ENCODE data around the gene ALK.
A peak's percentile ranks its signal among the peaks of the same experiment; 100 is the strongest.

ALK gene

DNA sequence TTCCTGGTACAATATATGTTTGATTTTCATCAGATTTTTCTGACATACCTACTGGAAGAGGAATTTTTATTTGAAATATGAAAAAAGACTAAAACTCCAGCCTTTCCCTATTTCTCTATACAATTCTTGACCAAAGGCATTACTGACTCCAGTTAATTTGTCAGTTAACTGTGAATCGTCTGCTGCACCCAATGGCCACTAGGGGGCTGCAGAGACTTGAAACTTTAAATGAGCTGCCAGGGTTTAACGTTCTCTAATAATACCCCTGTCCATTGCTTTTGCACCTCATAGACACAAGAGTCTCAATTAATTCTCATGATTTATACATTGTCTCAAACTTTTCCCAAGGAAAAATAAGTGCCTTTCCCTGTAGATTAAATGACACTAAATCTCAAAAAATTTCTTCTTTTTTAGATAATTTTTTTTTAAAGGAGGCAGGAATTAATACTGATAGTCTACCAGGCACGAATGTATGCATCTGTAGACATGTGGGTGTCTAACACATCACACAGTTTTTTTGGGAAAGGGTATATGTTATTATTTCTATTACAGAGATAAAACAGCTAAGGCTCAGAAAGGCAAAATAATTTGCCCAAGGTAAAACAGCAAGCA lies 1.8 kb upstream of the ALK start:
- TF ChIP-seq, protein P1, sequence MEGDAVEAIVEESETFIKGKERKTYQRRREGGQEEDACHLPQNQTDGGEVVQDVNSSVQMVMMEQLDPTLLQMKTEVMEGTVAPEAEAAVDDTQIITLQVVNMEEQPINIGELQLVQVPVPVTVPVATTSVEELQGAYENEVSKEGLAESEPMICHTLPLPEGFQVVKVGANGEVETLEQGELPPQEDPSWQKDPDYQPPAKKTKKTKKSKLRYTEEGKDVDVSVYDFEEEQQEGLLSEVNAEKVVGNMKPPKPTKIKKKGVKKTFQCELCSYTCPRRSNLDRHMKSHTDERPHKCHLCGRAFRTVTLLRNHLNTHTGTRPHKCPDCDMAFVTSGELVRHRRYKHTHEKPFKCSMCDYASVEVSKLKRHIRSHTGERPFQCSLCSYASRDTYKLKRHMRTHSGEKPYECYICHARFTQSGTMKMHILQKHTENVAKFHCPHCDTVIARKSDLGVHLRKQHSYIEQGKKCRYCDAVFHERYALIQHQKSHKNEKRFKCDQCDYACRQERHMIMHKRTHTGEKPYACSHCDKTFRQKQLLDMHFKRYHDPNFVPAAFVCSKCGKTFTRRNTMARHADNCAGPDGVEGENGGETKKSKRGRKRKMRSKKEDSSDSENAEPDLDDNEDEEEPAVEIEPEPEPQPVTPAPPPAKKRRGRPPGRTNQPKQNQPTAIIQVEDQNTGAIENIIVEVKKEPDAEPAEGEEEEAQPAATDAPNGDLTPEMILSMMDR (IDR thresholded peaks at IDR 0.05; ENCODE audit: borderline replicate concordance, insufficient read depth, low read depth, low read length) = peak; percentile 84; the same call in 1 of the 2 replicates
- no peak overlapping the region for H3K4me3 ChIP-seq (ENCODE audit: low read depth, low read length)

DNA sequence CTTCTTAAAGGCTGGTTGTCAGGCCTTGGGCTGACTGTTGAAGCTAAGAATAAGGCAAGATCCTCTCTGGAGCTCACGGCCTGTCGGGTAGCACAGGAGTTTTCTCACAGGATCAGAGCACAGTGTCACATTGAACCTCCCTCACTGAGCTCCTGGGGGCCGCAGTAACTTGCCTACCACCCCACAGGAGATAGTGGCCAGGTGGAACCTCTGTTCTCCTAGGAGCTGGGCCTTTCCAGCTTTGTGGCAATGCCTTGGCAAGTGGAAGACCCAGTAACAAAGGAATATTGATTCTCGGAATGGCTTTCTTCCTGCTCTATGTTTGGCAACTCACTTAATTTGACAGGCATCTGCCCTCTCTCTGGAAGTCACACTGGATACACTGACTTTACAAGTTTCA lies 1.2 kb upstream of the ALK start:
- no peak overlapping the region for H3K4me3 ChIP-seq (ENCODE audit: low read depth, low read length)
- TF ChIP-seq, protein P1 (IDR thresholded peaks at IDR 0.05; ENCODE audit: borderline replicate concordance, insufficient read depth, low read depth, low read length) = no peak

DNA sequence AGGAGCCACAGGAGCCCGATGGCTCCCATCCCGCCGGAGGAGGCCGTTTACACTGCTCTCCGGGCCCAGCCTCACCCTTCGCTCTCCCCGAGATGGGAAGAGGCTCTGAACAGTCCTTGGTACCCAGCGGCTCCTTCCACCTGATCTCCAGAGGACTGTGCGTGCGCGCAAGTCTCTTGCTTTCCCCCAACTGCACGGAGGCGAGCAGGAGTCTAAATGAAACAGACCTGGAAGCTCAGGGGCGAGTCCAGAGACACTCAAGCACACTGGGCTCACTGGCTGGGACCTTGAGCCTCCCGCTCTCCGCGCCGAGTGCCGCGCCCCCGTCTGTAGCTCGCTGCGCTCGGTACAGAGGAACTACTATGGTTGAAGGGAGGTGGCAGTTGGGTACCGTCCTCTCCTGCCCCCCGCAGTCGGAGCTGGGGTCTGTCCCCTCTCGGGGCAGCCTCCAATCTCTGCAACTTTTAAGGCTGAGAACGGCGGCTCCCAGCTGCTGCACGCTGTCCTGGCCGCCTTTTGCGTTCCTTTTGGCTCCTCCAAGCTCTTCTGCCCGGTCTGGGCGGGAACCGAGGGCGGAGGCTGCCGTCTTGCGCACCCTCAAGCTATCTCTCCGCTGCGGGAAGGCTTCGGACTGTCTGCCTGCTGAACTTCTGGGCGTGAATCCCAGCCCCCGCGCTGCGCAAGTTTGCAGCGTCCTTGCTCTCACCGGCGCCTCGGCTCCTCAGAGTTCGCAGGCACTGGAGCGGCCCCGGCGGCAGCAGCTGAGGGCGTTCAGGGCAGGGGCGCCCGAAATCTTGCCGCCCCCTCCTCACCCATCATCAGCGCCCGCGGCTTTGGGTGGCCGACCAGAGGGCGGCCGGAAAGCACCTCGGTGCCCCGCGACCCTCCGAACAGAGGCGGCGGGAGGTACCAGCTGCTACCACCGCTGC lies 491 bp downstream of the ALK start:
- no peak overlapping the region for H3K4me3 ChIP-seq (ENCODE audit: low read depth, low read length)
- TF ChIP-seq, protein P1 (IDR thresholded peaks at IDR 0.05; ENCODE audit: borderline replicate concordance, insufficient read depth, low read depth, low read length) = no peak

DNA sequence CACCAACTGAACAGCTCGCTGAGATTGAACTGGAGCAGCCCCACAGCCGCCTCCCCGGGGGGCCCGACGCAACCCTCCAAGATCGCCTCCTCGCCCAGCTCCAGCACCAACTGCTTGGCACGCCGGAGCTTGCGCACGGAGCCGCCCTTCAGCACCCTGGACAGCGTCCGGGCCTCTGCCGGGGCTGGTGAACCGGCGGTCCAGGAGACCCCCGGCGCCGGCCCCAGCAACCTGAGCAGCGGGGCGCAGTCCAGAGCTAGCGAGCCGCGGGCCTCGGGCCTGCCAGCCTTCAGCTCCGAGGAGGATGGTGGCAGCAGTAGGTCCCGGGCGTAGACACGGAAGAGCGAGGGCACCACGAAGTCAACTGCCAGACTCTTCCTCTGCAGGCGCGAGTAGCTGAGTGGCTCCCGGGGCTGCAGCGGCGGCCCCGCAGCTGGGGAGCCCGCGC lies 1.2 kb downstream of the ALK start:
- TF ChIP-seq, protein P1 (IDR thresholded peaks at IDR 0.05; ENCODE audit: borderline replicate concordance, insufficient read depth, low read depth, low read length) = no peak
- no peak overlapping the region for H3K4me3 ChIP-seq (ENCODE audit: low read depth, low read length)

DNA sequence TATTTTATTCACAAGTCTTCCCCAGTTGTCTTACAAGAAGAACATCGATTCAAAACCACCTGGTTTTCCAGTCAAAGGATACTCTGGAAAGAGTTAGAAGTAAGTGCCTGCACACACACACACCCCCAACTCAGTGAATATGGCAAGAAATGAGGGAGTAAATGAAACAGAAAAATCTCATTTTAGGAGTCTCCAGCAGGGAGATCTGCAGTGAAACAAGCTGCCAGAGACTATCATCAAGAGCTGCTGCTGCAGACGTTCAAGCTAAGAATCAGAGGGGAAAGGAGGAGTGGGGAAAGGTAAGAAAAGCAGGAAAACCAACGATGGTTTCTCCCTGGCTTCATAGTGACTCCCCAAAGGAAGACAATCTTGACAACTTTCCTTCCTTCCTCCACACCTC lies 2.4 kb downstream of the ALK start:
- no peak overlapping the region for H3K4me3 ChIP-seq (ENCODE audit: low read depth, low read length)
- TF ChIP-seq, protein P1 (IDR thresholded peaks at IDR 0.05; ENCODE audit: borderline replicate concordance, insufficient read depth, low read depth, low read length) = no peak

DNA sequence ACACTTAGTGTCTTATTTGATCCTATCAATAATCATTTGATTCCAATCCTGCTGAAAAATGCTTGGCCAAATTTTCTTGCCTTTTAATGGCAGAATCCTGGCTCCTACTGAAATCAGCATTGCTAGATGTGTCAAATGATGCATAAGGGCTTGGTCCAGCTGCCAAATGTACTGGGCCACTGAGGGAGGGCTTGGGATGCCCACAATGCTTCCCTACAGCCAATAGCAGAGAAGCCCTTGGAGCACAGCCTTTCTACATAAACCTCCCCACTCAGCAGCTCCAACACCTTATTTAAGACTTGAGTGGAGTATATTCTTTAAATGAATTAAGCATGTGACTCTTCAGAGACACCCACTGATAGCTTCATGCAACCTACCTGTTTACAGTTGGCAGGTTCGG lies 3.6 kb downstream of the ALK start:
- no peak overlapping the region for H3K4me3 ChIP-seq (ENCODE audit: low read depth, low read length)
- TF ChIP-seq, protein P1 (IDR thresholded peaks at IDR 0.05; ENCODE audit: borderline replicate concordance, insufficient read depth, low read depth, low read length) = no peak
